ENCODE measurements around the gene SLC2A9.

DNA sequence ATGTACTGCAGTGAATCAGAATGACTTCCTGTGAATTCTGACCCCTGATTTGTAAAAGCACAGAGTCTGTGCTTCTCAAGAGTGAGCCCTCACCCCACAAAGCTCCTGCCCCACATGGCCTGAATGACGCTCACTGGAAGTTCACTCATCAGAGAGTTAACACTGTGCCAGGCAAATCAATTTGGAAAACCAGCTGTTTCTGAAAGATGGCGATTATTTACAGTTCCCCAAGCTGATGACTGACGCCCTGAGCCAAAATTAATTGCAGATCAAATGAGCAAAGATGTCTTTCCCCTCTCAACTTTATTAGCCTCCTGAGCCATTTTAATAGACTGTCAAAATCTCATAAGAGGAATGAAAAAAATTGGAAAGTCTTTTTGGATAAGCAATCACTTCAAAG, 118.0 kb downstream of the SLC2A9 start:
- no peak for TF ChIP-seq MXI1 (IDR thresholded peaks at IDR 0.05; ENCODE audit: borderline replicate concordance, low read depth, low read length)
- TF ChIP-seq, protein P1, sequence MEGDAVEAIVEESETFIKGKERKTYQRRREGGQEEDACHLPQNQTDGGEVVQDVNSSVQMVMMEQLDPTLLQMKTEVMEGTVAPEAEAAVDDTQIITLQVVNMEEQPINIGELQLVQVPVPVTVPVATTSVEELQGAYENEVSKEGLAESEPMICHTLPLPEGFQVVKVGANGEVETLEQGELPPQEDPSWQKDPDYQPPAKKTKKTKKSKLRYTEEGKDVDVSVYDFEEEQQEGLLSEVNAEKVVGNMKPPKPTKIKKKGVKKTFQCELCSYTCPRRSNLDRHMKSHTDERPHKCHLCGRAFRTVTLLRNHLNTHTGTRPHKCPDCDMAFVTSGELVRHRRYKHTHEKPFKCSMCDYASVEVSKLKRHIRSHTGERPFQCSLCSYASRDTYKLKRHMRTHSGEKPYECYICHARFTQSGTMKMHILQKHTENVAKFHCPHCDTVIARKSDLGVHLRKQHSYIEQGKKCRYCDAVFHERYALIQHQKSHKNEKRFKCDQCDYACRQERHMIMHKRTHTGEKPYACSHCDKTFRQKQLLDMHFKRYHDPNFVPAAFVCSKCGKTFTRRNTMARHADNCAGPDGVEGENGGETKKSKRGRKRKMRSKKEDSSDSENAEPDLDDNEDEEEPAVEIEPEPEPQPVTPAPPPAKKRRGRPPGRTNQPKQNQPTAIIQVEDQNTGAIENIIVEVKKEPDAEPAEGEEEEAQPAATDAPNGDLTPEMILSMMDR (conservative IDR thresholded peaks at IDR 0.05; ENCODE audit: low read depth, low read length): no peak
- TF ChIP-seq POLR2A (IDR thresholded peaks at IDR 0.05; ENCODE audit: low read depth, low read length): no peak
- TF ChIP-seq CEBPB (IDR thresholded peaks at IDR 0.05; ENCODE audit: low read depth, low read length): no peak
- TF ChIP-seq RFX5 (IDR thresholded peaks at IDR 0.05; ENCODE audit: low read depth, low read length): no peak
- no peak for TF ChIP-seq SMC3 (IDR thresholded peaks at IDR 0.05; ENCODE audit: low read depth, low read length)
- TF ChIP-seq RCOR1 (IDR thresholded peaks at IDR 0.05; ENCODE audit: insufficient replicate concordance, low read length): no peak
- TF ChIP-seq BHLHE40 (IDR thresholded peaks at IDR 0.05; ENCODE audit: low read depth, low read length): no peak
- no peak for TF ChIP-seq FOS (IDR thresholded peaks at IDR 0.05; ENCODE audit: low read depth, low read length)
- TF ChIP-seq RAD21 (IDR thresholded peaks at IDR 0.05; ENCODE audit: low read length): no peak
- no peak for TF ChIP-seq MAZ (IDR thresholded peaks at IDR 0.05; ENCODE audit: borderline replicate concordance, low read depth, low read length)
- TF ChIP-seq MAFK (IDR thresholded peaks at IDR 0.05; ENCODE audit: low read depth, low read length): no peak
